Activated T-cell treated with anti-CD3 and anti-CD28 coated beads, Interleukin-2, amount 50 U/mL, for 24 hours (primary cell): ENCODE results near the gene HSD17B8.

ENCODE experiments used
- DNase-seq: peaks from one replicate; pipeline ENCODE4 v3.0.0-alpha.2; 2020
- H3K27ac Mint-ChIP-seq: 2 replicates; pipeline ENCODE4 v1.8.0; 2020; ENCODE audit warnings: mild to moderate bottlenecking, mixed read lengths
- H3K27me3 Mint-ChIP-seq: 2 replicates; pipeline ENCODE4 v1.8.0; 2020; ENCODE audit warnings: mixed read lengths
- H3K36me3 Mint-ChIP-seq: 2 replicates; pipeline ENCODE4 v1.8.0; 2020; ENCODE audit warnings: low read depth, mixed read lengths
- H3K4me1 Mint-ChIP-seq: 2 replicates; pipeline ENCODE4 v1.8.0; 2020; ENCODE audit warnings: low read depth, mixed read lengths
- H3K4me3 Mint-ChIP-seq: 2 replicates; pipeline ENCODE4 v1.8.0; 2020; ENCODE audit warnings: mild to moderate bottlenecking, moderate library complexity, mixed read lengths
- H3K9me3 Mint-ChIP-seq: 2 replicates; pipeline ENCODE4 v1.8.0; 2020; ENCODE audit warnings: mixed read lengths

HSD17B8 gene

GRCh38 chr6:33168284-33168601, 36.2 kb upstream of the HSD17B8 start:
- Mint-ChIP-seq H3K9me3 (no peaks in the 10 kb centered on the region), H3K27ac (no peak overlapping the region)

GRCh38 chr6:33168639-33169038, 35.8 kb upstream of the HSD17B8 start:
- peaks cover 8% of the 10 kb centered on the region for H3K27me3 Mint-ChIP-seq
- H3K36me3 Mint-ChIP-seq, result no peaks in the 10 kb centered on the region
- no peaks in the 10 kb centered on the region for H3K4me1 Mint-ChIP-seq
- no peaks in the 10 kb centered on the region for H3K9me3 Mint-ChIP-seq
- H3K4me3 Mint-ChIP-seq, result no peak overlapping the region
- no peak overlapping the region for H3K27ac Mint-ChIP-seq
- DNase-seq, result no peak

More at GRCh38 chr6:33168284-33168601, 36.2 kb upstream of the HSD17B8 start:
- DNase-seq, result no peak
- H3K4me3 Mint-ChIP-seq, result no peak overlapping the region
- H3K36me3 Mint-ChIP-seq, result no peaks in the 10 kb centered on the region
- no peaks in the 10 kb centered on the region for H3K4me1 Mint-ChIP-seq
- H3K27me3 Mint-ChIP-seq, result peaks cover 6% of the 10 kb centered on the region

- H3K9me3 Mint-ChIP-seq, result no peaks in the 10 kb centered on the region
- H3K36me3 Mint-ChIP-seq, result no peaks in the 10 kb centered on the region
- no peak for DNase-seq
- peaks cover 8% of the 10 kb centered on the region for H3K27me3 Mint-ChIP-seq
- no peaks in the 10 kb centered on the region for H3K4me1 Mint-ChIP-seq
- no peak overlapping the region for H3K27ac Mint-ChIP-seq
- H3K4me3 Mint-ChIP-seq, result no peak overlapping the region
Observed at GRCh38 chr6:33169291-33170175, 34.9 kb upstream of the HSD17B8 start.

- Mint-ChIP-seq H3K4me3 (no peak overlapping the region), H3K9me3 (no peaks in the 10 kb centered on the region), H3K27ac (no peak overlapping the region), H3K27me3 (peaks cover 8% of the 10 kb centered on the region), H3K36me3 (no peaks in the 10 kb centered on the region), H3K4me1 (no peaks in the 10 kb centered on the region)
- DNase-seq, result no peak
Observed at GRCh38 chr6:33170176-33171015, 34.1 kb upstream of the HSD17B8 start.

GRCh38 chr6:33171016-33171879, 33.2 kb upstream of the HSD17B8 start:
- no peaks in the 10 kb centered on the region for H3K36me3 Mint-ChIP-seq
- no peaks in the 10 kb centered on the region for H3K9me3 Mint-ChIP-seq
- H3K4me3 Mint-ChIP-seq, result no peak overlapping the region
- H3K4me1 Mint-ChIP-seq, result no peaks in the 10 kb centered on the region
- no peak overlapping the region for H3K27ac Mint-ChIP-seq
- H3K27me3 Mint-ChIP-seq, result peaks cover 8% of the 10 kb centered on the region
- no peak for DNase-seq

- H3K27ac Mint-ChIP-seq, result no peak overlapping the region
- peaks cover 8% of the 10 kb centered on the region for H3K27me3 Mint-ChIP-seq
Observed at GRCh38 chr6:33171880-33172687, 32.4 kb upstream of the HSD17B8 start.

GRCh38 chr6:33172688-33173534, 31.5 kb upstream of the HSD17B8 start:
- no peaks in the 10 kb centered on the region for H3K36me3 Mint-ChIP-seq
- H3K9me3 Mint-ChIP-seq, result no peaks in the 10 kb centered on the region
- H3K27me3 Mint-ChIP-seq, result peaks cover 8% of the 10 kb centered on the region
- no peak overlapping the region for H3K4me3 Mint-ChIP-seq
- no peak overlapping the region for H3K27ac Mint-ChIP-seq
- H3K4me1 Mint-ChIP-seq, result no peaks in the 10 kb centered on the region
- no peak for DNase-seq

More at GRCh38 chr6:33171880-33172687, 32.4 kb upstream of the HSD17B8 start:
- H3K4me1 Mint-ChIP-seq, result no peaks in the 10 kb centered on the region
- H3K9me3 Mint-ChIP-seq, result no peaks in the 10 kb centered on the region
- H3K36me3 Mint-ChIP-seq, result no peaks in the 10 kb centered on the region
- no peak overlapping the region for H3K4me3 Mint-ChIP-seq
- DNase-seq, result no peak

GRCh38 chr6:33173535-33174180, 30.8 kb upstream of the HSD17B8 start:
- Mint-ChIP-seq H3K27me3 (peaks cover 8% of the 10 kb centered on the region), H3K36me3 (no peaks in the 10 kb centered on the region), H3K27ac (no peak overlapping the region), H3K9me3 (no peaks in the 10 kb centered on the region), H3K4me1 (no peaks in the 10 kb centered on the region), H3K4me3 (no peak overlapping the region)
- DNase-seq, result no peak

GRCh38 chr6:33174784-33175183, 29.7 kb upstream of the HSD17B8 start:
- no peak overlapping the region for H3K27ac Mint-ChIP-seq
- H3K9me3 Mint-ChIP-seq, result no peaks in the 10 kb centered on the region
- no peaks in the 10 kb centered on the region for H3K36me3 Mint-ChIP-seq
- no peak overlapping the region for H3K4me3 Mint-ChIP-seq
- H3K27me3 Mint-ChIP-seq, result peaks cover 8% of the 10 kb centered on the region
- no peaks in the 10 kb centered on the region for H3K4me1 Mint-ChIP-seq
- no peak for DNase-seq

GRCh38 chr6:33175436-33176069, 28.9 kb upstream of the HSD17B8 start:
- peaks cover 8% of the 10 kb centered on the region for H3K27me3 Mint-ChIP-seq
- no peak overlapping the region for H3K4me3 Mint-ChIP-seq
- H3K27ac Mint-ChIP-seq, result no peak overlapping the region
- H3K9me3 Mint-ChIP-seq, result no peaks in the 10 kb centered on the region
- no peaks in the 10 kb centered on the region for H3K36me3 Mint-ChIP-seq
- H3K4me1 Mint-ChIP-seq, result no peaks in the 10 kb centered on the region
- DNase-seq, result no peak

GRCh38 chr6:33176906-33177305, 27.5 kb upstream of the HSD17B8 start:
- Mint-ChIP-seq H3K4me1 (no peaks in the 10 kb centered on the region), H3K9me3 (no peaks in the 10 kb centered on the region), H3K27me3 (peaks cover 8% of the 10 kb centered on the region), H3K36me3 (no peaks in the 10 kb centered on the region), H3K27ac (no peak overlapping the region), H3K4me3 (no peak overlapping the region)
- no peak for DNase-seq
